Loucy (cell line): ENCODE data around the gene ADAMTS7.
"Not testable (repeated sequence)": the region's sequence is repeated elsewhere in the genome, so short reads cannot be mapped to it uniquely, and the experiment has no call there.

ENCODE experiments used
- H2AFZ ChIP-seq: fragments of 200-600 bp; sonication (generic); 2 replicates; pipeline ENCODE4 v1.6.0; 2016; ENCODE audit warnings: antibody characterized with exemption, mild to moderate bottlenecking, low read length, moderate library complexity
- H3F3A ChIP-seq: fragments of 200-600 bp; 2 replicates; pipeline ENCODE4 v1.6.0; 2016; ENCODE audit warnings: antibody characterized with exemption, low read depth, mild to moderate bottlenecking
- H3K27me3 ChIP-seq: fragments of 200-600 bp; sonication (generic); 2 replicates; pipeline ENCODE4 v1.6.1; 2014; ENCODE audit warnings: low read length, mild to moderate bottlenecking; ENCODE audit not compliant: insufficient read depth, poor library complexity, severe bottlenecking
- H3K36me3 ChIP-seq: fragments of 200-600 bp; sonication (generic); 2 replicates; pipeline ENCODE4 v1.6.1; 2016; ENCODE audit warnings: low read length; ENCODE audit not compliant: insufficient read depth
- H3K4me1 ChIP-seq: fragments of 200-600 bp; sonication (generic); 2 replicates; pipeline ENCODE4 v1.5.1; 2014; ENCODE audit warnings: low read length, mild to moderate bottlenecking; ENCODE audit not compliant: insufficient read depth, poor library complexity, severe bottlenecking
- H3K4me2 ChIP-seq: fragments of 200-600 bp; sonication (generic); 2 replicates; pipeline ENCODE4 v1.6.0; 2014; ENCODE audit warnings: antibody characterized with exemption, low read length, low read depth, mild to moderate bottlenecking; ENCODE audit not compliant: poor library complexity, severe bottlenecking
- H3K4me3 ChIP-seq: fragments of 200-600 bp; sonication (generic); 2 replicates; pipeline ENCODE4 v1.5.1; 2014; ENCODE audit warnings: low read length, mild to moderate bottlenecking, mixed read lengths; ENCODE audit not compliant: poor library complexity, severe bottlenecking
- H3K79me2 ChIP-seq: fragments of 200-600 bp; sonication (generic); 2 replicates; pipeline ENCODE4 v1.6.1; 2014; ENCODE audit warnings: low read length; ENCODE audit not compliant: insufficient read depth
- H3K9ac ChIP-seq: fragments of 200-600 bp; sonication (generic); 2 replicates; pipeline ENCODE4 v1.6.0; 2014; ENCODE audit warnings: mild to moderate bottlenecking, low read depth, low read length, moderate library complexity; ENCODE audit not compliant: poor library complexity, severe bottlenecking
- H3K9me2 ChIP-seq: fragments of 200-600 bp; sonication (generic); replicated peaks from 2 replicates; pipeline ENCODE4 v1.6.1; 2016; ENCODE audit warnings: low read depth, low read length, mixed read lengths
- H3K9me3 ChIP-seq: fragments of 200-600 bp; sonication (generic); 2 replicates; pipeline ENCODE4 v1.6.1; 2014; ENCODE audit warnings: mild to moderate bottlenecking, antibody characterized with exemption, low read length, low read depth; ENCODE audit not compliant: insufficient read depth
- H4K20me1 ChIP-seq: fragments of 200-600 bp; sonication (generic); 2 replicates; pipeline ENCODE4 v1.6.0; 2014; ENCODE audit warnings: antibody characterized with exemption, low read length, mild to moderate bottlenecking; ENCODE audit not compliant: insufficient read depth, poor library complexity, severe bottlenecking
- CTCF ChIP-seq: fragments of 200-600 bp; sonication (generic); conservative IDR thresholded peaks from 2 replicates; pipeline ENCODE4 v1.5.1; 2014; ENCODE audit warnings: mild to moderate bottlenecking, antibody characterized with exemption, low read length
- EZH2phosphoT487 ChIP-seq: fragments of 200-600 bp; IDR thresholded peaks from 2 replicates; pipeline ENCODE4 v1.6.1; 2018; ENCODE audit warnings: antibody characterized with exemption, mild to moderate bottlenecking, moderate library complexity, borderline replicate concordance

ADAMTS7 gene

DNA sequence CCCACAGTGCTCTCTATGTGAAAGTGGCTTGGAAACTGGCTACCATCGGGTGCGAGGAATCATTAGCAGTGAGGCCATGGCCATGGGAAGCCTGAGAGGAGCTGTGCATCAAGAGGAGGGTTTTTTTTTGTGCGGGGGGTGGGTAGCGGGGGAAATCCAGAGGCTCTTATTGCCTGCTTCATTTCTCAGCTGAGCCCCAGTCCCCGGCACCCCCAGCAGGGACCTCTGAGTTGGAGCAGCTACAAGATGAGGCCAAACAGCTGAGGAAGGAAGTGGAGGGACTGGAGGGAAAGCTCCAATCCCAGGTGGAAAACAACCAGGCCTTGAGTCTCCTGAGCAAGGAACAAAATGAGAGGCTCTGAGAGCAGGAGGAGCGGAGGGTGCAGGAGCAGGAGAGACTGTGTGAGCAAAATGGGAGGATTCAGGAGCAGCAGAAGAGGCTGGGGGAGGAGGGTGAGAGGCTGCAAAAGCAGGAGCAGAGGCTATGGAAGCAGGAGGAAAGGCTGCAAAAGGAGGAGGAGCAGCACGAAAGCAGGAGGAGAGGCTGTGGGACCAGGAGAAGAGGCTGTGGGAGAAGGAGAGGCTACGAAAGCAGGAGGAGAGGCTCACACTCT, 76.7 kb downstream of the ADAMTS7 start:
- Histone ChIP-seq H4K20me1 (no peaks in the 10 kb centered on the region), H3K36me3 (no peaks in the 10 kb centered on the region), H3K4me2 (no peak overlapping the region), H3K4me1 (no peaks in the 10 kb centered on the region), H3K9me3 (no peaks in the 10 kb centered on the region), H3K79me2 (no peaks in the 10 kb centered on the region), H3K27me3 (no peaks in the 10 kb centered on the region), H2AFZ (no peak overlapping the region), H3K4me3 (no peak overlapping the region), H3K9ac (no peak overlapping the region), H3K9me2 (no peaks in the 10 kb centered on the region), H3F3A (no peaks in the 10 kb centered on the region)
- no peak for TF ChIP-seq EZH2phosphoT487
- no peak for TF ChIP-seq CTCF

DNA sequence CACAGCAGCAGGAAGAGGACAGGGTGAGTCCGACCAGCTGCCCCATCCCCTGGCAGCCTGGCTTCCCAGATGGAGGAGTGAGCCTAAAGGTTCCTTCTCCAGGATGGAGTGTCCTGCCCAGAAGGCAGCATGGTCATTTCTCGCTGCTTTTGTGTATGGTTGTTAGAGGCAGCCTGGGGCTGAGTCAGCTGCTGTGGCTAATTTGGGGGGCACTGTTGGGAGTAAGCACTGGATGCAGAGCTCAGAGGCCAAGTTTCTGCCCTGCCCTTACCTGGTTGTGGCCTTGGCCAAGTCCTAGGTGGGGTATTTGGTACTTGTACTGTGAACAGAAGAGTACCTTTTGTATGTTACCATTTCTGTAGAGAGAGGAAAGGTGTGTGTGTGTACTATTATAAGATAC, 78.6 kb downstream of the ADAMTS7 start:
- H3K4me1 ChIP-seq, result peaks cover 8% of the 10 kb centered on the region
- no peaks in the 10 kb centered on the region for H3K9me3 ChIP-seq
- no peaks in the 10 kb centered on the region for H3K9me2 ChIP-seq
- no peaks in the 10 kb centered on the region for H3K27me3 ChIP-seq
- no peak for TF ChIP-seq CTCF
- TF ChIP-seq EZH2phosphoT487, result no peak
- H3K9ac ChIP-seq, result no peak overlapping the region
- H3K4me2 ChIP-seq, result no peak overlapping the region
- H2AFZ ChIP-seq, result no peak overlapping the region
- H3K36me3 ChIP-seq, result no peaks in the 10 kb centered on the region
- H4K20me1 ChIP-seq, result no peaks in the 10 kb centered on the region
- H3K4me3 ChIP-seq, result no peak overlapping the region
- peaks cover 3% of the 10 kb centered on the region; the same call in 1 of the 2 replicates for H3F3A ChIP-seq
- no peaks in the 10 kb centered on the region for H3K79me2 ChIP-seq

DNA sequence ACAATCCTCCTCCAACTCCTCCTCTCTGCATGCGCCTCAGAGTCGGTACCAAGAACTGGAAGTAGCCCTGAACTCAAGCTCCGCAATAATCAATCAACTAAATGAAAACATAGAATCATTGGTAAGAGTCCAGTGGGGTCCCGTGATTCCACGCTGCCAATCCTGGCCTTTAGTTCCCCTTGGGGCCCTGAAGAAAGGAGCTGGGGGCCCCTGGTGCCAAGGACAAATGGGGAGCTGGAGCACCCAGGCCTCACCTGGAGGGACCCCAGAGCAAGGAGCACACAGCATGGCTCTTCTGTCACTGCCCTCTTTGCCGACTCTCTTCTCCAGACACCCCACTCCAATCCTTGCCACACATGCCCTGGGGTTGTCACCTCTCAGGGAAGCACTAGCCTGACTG, 80.3 kb downstream of the ADAMTS7 start:
- TF ChIP-seq EZH2phosphoT487, result no peak
- TF ChIP-seq CTCF, result no peak
- no peaks in the 10 kb centered on the region for H3K79me2 ChIP-seq
- no peaks in the 10 kb centered on the region for H4K20me1 ChIP-seq
- no peak overlapping the region for H3K4me2 ChIP-seq
- H3K4me3 ChIP-seq, result no peak overlapping the region
- H3K9ac ChIP-seq, result no peak overlapping the region
- H2AFZ ChIP-seq, result no peak overlapping the region
- no peaks in the 10 kb centered on the region for H3K9me3 ChIP-seq
- no peaks in the 10 kb centered on the region for H3K9me2 ChIP-seq
- H3K27me3 ChIP-seq, result no peaks in the 10 kb centered on the region
- no peaks in the 10 kb centered on the region for H3K36me3 ChIP-seq
- H3K4me1 ChIP-seq, result peaks cover 8% of the 10 kb centered on the region
- peaks cover 3% of the 10 kb centered on the region; the same call in 1 of the 2 replicates for H3F3A ChIP-seq

DNA sequence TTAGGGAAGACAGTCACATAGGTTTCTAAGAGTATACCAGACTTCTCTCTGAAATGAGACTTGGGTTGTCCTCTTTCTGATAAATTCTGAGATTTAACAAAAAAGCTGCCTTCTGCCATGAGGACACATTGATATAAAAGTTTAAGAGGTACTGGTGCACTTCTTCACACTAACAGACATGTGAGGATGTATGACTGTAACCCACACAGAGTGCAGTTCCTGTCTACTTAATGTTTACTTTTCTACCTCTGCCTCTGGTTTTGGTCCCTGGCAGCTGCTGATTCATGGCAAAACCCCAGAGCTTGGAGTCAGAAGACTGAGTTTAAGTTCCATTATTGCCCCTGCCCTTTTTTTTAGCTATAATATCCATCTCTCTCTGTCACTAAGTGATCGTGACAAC, 82.8 kb downstream of the ADAMTS7 start:
- not testable (repeated sequence) for H3K4me2 ChIP-seq, H3K27me3 ChIP-seq, H3K4me1 ChIP-seq, H3K79me2 ChIP-seq, H2AFZ ChIP-seq, H3K9me3 ChIP-seq, H4K20me1 ChIP-seq, H3K36me3 ChIP-seq, H3F3A ChIP-seq, H3K9me2 ChIP-seq, H3K9ac ChIP-seq, H3K4me3 ChIP-seq
